ENCODE data around the gene ATRIP. TPM values are rescaled to one million over a fixed set of nuclear protein-coding genes. Genes with fewer than 3 reads are reported as not detected.
A peak's percentile ranks its signal among the peaks of the same experiment; 100 is the strongest.

Gene ATRIP
- total and polyA plus RNA-seq, 10 of the 15 experiments (the other 5 are each of a cell fraction or from before 2014, with no cell fraction given) = 1.4 to 16.0 (median 10.1) TPM

DNA sequence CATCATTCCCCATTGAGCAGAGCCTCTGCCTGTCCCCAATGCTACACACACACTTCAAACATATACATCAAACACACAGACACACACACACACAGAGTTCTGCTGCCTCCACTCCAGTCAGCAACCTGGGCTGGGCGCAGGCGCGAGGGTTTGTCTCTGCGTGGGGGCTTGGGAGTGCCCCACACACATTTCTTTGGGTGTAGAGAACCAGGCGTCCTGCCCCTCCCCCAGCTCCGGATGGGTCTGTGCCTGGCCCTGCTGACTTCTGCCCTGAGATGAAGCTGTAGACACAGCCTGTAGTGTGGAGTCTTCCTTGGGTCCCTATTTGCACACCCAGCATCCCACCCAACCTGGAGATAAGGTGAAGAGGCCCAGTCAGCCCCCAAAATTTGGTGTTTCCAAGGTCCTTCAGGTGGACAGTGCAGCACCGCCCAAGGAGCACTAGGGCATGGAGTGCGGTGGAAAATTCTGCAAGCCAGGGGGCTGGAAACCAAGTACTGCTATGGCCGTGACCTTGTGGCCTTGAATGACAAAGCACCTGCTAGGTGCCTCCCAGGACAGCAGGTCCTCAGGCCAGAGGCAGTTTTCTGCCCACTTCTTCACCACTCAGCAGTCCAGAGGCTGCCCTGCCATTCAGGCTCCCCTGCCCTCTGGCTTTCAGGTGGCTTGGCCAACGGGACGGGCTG is 47.7 kb upstream of the ATRIP start (continued):
- TF ChIP-seq, protein P1, sequence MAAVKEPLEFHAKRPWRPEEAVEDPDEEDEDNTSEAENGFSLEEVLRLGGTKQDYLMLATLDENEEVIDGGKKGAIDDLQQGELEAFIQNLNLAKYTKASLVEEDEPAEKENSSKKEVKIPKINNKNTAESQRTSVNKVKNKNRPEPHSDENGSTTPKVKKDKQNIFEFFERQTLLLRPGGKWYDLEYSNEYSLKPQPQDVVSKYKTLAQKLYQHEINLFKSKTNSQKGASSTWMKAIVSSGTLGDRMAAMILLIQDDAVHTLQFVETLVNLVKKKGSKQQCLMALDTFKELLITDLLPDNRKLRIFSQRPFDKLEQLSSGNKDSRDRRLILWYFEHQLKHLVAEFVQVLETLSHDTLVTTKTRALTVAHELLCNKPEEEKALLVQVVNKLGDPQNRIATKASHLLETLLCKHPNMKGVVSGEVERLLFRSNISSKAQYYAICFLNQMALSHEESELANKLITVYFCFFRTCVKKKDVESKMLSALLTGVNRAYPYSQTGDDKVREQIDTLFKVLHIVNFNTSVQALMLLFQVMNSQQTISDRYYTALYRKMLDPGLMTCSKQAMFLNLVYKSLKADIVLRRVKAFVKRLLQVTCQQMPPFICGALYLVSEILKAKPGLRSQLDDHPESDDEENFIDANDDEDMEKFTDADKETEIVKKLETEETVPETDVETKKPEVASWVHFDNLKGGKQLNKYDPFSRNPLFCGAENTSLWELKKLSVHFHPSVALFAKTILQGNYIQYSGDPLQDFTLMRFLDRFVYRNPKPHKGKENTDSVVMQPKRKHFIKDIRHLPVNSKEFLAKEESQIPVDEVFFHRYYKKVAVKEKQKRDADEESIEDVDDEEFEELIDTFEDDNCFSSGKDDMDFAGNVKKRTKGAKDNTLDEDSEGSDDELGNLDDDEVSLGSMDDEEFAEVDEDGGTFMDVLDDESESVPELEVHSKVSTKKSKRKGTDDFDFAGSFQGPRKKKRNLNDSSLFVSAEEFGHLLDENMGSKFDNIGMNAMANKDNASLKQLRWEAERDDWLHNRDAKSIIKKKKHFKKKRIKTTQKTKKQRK (IDR thresholded peaks at IDR 0.05; ENCODE audit: low read depth, low read length) = no peak
- no peak for TF ChIP-seq CHD4 (IDR thresholded peaks at IDR 0.05)
- TF ChIP-seq EGR1 (IDR thresholded peaks at IDR 0.05; ENCODE audit: borderline replicate concordance in 1 of 2, low read depth in 2 of 2, low read length in 2 of 2) = no peak

DNA sequence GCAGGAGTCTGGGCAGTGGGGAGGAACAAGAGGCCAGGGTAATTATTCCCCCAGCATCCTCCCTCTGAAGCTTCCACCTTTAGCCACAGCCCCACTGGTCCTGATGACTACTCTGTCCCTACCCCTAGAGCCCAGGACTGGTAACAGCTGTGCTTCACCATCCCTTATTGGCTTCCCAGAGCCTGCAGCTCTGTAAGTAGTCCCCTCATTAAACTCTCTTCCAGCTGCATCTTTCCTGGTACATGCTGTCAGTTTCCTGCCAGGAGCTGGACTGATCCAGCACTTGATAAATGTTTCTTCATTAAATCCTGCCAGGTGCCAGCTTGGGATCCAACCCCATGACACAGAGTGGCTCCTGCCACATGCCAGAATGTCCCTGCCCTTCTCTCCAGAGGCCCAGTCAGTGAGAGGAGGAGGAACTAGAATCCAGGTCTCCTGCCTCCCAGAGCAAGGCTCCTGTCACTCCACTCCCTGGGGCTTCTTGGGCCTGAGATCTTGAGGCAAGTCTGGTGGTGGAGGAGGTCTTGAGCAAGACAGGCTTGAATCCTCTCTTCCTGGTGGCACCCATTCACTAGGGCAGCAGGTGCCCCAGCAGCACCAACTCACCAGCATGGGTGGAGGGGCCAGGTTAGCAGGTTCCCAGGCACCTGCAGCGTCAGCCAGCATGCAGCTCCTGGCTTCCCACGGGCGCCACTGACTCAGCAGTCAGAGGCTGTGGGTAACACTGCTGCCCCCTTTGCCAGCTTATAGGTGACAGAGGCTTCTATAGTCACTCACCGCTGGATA is 47.0 kb upstream of the ATRIP start:
- CTCF ChIA-PET = interaction anchor here (0.7 to 22.0 kb wide), 30 partner anchors 10 to 340 kb away, joined by 3 to 757 read pairs (median 5); partner anchors contain the start of genes ATRIP, CCDC51, NME6 and SLC26A6
- H2AFZ ChIP-seq (ENCODE audit: control insufficient read depth, low read depth, low read length) = no peak overlapping the region
- H3K36me3 ChIP-seq (ENCODE audit: control insufficient read depth in 2 of 2, insufficient read depth in 2 of 2, low read length in 1 of 2) = no peaks in the 10 kb centered on the region
- intact Hi-C loops (cut with micrococcal nuclease; ENCODE audit: unreplicated experiment) (loop anchor here (2.0 kb wide), 1 partner anchor 167 kb away; no protein-coding TSS in a partner anchor), in situ Hi-C loops (cut with MboI) (loop anchor here (5.0 kb wide), 1 partner anchor 38 kb away; no protein-coding TSS in a partner anchor)
- H3K9me3 ChIP-seq (replicated peaks; ENCODE audit: control insufficient read depth, insufficient read depth, low read length) = no peaks in the 10 kb centered on the region
- no peaks in the 10 kb centered on the region for H4K20me1 ChIP-seq (ENCODE audit: control insufficient read depth, insufficient read depth)
- BruUV-seq (replicated peaks) = no TSS peak
- H3K27me3 ChIP-seq (replicated peaks in 1 of 2; ENCODE audit: control insufficient read depth in 2 of 2, insufficient read depth in 2 of 2, low read length in 1 of 2) = no peaks in the 10 kb centered on the region
- DNase-seq (ENCODE audit: low read depth, low spot score) = no peak
- no peak overlapping the region for H3K27ac ChIP-seq (ENCODE audit: control insufficient read depth, insufficient read depth)
- SMC1A ChIA-PET (ENCODE audit: uncharacterized antibody, unreplicated experiment) = interaction anchor here (1.3 to 8.0 kb wide), 17 partner anchors 8 to 205 kb away, joined by 3 to 287 read pairs (median 7); partner anchors contain the start of genes ATRIP, CCDC51, NME6 and TMA7
- no peak overlapping the region for H3K4me3 ChIP-seq
- H3K9ac ChIP-seq (ENCODE audit: control insufficient read depth, insufficient read depth, low read length) = no peak overlapping the region
- no peak overlapping the region for H3K4me2 ChIP-seq (ENCODE audit: control insufficient read depth, insufficient read depth)
- RAD21 ChIA-PET (ENCODE audit: unreplicated experiment) = interaction anchor here (1.2 to 5.9 kb wide), 12 partner anchors 11 to 285 kb away, joined by 3 to 259 read pairs (median 12); partner anchors contain the start of genes CCDC51, PFKFB4, SLC26A6 and TMA7
- POLR2A ChIA-PET = interaction anchor here (1.4 to 1.7 kb wide), 2 partner anchors 36 to 40 kb away, joined by 4 to 11 read pairs; partner anchors contain the start of genes CCDC51 and TMA7
- peak; percentile 18; the same call in 1 of the 3 replicates for ATAC-seq
- 22% methylated on average over 4 of the region's 4 CpGs for WGBS (ENCODE audit: insufficient coverage, insufficient replicate concordance, low lambda C conversion rate, missing lambda C conversion rate)
- no peak for FAIRE-seq
- no peaks in the 10 kb centered on the region for H3K79me2 ChIP-seq (ENCODE audit: control insufficient read depth, insufficient read depth, low read length)
- no peaks in the 10 kb centered on the region for H3K4me1 ChIP-seq (ENCODE audit: control insufficient read depth, insufficient read depth, low read length)
- TF ChIP-seq BCL3 (IDR thresholded peaks at IDR 0.05; ENCODE audit: borderline replicate concordance, insufficient read depth, low read depth, low read length, poor library complexity, severe bottlenecking) = no peak
- TF ChIP-seq SIN3A (IDR thresholded peaks at IDR 0.05; ENCODE audit: low read depth, low read length) = no peak
- no peak for TF ChIP-seq CHD1 (IDR thresholded peaks at IDR 0.05; ENCODE audit: low read depth, low read length)
- TF ChIP-seq NFIC (IDR thresholded peaks at IDR 0.05; ENCODE audit: low read depth, low read length) = no peak
- no peak for TF ChIP-seq NR2F1 (conservative IDR thresholded peaks at IDR 0.05)
- TF ChIP-seq ASH2L (IDR thresholded peaks at IDR 0.05; ENCODE audit: borderline replicate concordance, low read depth) = no peak
- TF ChIP-seq, protein P2, sequence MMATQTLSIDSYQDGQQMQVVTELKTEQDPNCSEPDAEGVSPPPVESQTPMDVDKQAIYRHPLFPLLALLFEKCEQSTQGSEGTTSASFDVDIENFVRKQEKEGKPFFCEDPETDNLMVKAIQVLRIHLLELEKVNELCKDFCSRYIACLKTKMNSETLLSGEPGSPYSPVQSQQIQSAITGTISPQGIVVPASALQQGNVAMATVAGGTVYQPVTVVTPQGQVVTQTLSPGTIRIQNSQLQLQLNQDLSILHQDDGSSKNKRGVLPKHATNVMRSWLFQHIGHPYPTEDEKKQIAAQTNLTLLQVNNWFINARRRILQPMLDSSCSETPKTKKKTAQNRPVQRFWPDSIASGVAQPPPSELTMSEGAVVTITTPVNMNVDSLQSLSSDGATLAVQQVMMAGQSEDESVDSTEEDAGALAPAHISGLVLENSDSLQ (IDR thresholded peaks at IDR 0.05) = no peak
- TF ChIP-seq ZBTB33 (IDR thresholded peaks at IDR 0.05) = no peak

Data from GM12878 (cell line).